Hepatocyte (in vitro differentiated cells): Measurements from ENCODE around the gene SPZ1.

Source experiments
- CTCF ChIP-seq: fragments of 200-600 bp; sonication (generic); IDR thresholded peaks from 2 replicates; pipeline ENCODE4 v1.5.1; 2016; ENCODE audit warnings: antibody characterized with exemption, mild to moderate bottlenecking; ENCODE audit not compliant: poor library complexity
- EZH2 ChIP-seq: fragments of 200-600 bp; sonication (generic); IDR thresholded peaks from 2 replicates; pipeline ENCODE4 v1.6.1; 2016; ENCODE audit warnings: antibody characterized with exemption, mild to moderate bottlenecking, borderline replicate concordance

GRCh38 chr5:80370390-80370789 lies 50.6 kb downstream of the SPZ1 start:
- TF ChIP-seq CTCF (no peak), EZH2 (no peak)
